ENCODE measurements around the gene MAP3K14.

The MAP3K14 gene

GRCh38 chr17:45300060-45300751, 16.6 kb downstream of the MAP3K14 start:
- Histone ChIP-seq H3K79me2 (ENCODE audit: insufficient read depth, low read depth) (peaks cover 94% of the 10 kb centered on the region), H3K27ac (no peak overlapping the region), H2AFZ (ENCODE audit: low read depth) (no peak overlapping the region)

GRCh38 chr17:45299361-45299760, 17.5 kb downstream of the MAP3K14 start:
- Histone ChIP-seq H4K20me1 (ENCODE audit: insufficient read depth) (no peaks in the 10 kb centered on the region), H3K36me3 (ENCODE audit: insufficient read depth) (no peaks in the 10 kb centered on the region), H3K27me3 (ENCODE audit: insufficient read depth, low read depth) (no peaks in the 10 kb centered on the region), H3K9ac (no peak overlapping the region), H3K4me2 (no peak overlapping the region), H2AFZ (ENCODE audit: low read depth) (no peak overlapping the region), H3K79me2 (ENCODE audit: insufficient read depth, low read depth) (peaks cover 92% of the 10 kb centered on the region), H3K4me3 (IDR thresholded peaks at IDR 0.05; ENCODE audit: insufficient read depth, low read depth, low read length) (no peak overlapping the region), H3K27ac (0 out of 2 replicates have a peak overlapping the region, but pooled peaks have one; percentile 6), H3K4me1 (ENCODE audit: low read depth, poor library complexity, severe bottlenecking) (peaks cover 87% of the 10 kb centered on the region)
- no peak for TF ChIP-seq CTCF (conservative IDR thresholded peaks at IDR 0.05; ENCODE audit: low read depth, low read length)

More at GRCh38 chr17:45300060-45300751, 16.6 kb downstream of the MAP3K14 start:
- H3K4me2 ChIP-seq, result no peak overlapping the region
- H3K4me3 ChIP-seq (IDR thresholded peaks at IDR 0.05; ENCODE audit: insufficient read depth, low read depth, low read length), result no peak overlapping the region
- no peak for TF ChIP-seq CTCF (conservative IDR thresholded peaks at IDR 0.05; ENCODE audit: low read depth, low read length)
- H3K27me3 ChIP-seq (ENCODE audit: insufficient read depth, low read depth), result no peaks in the 10 kb centered on the region
- no peak overlapping the region for H3K9ac ChIP-seq
- peaks cover 85% of the 10 kb centered on the region for H3K4me1 ChIP-seq (ENCODE audit: low read depth, poor library complexity, severe bottlenecking)
- no peaks in the 10 kb centered on the region for H3K36me3 ChIP-seq (ENCODE audit: insufficient read depth)
- no peaks in the 10 kb centered on the region for H4K20me1 ChIP-seq (ENCODE audit: insufficient read depth)

- H3K79me2 ChIP-seq (ENCODE audit: insufficient read depth, low read depth), result peaks cover 92% of the 10 kb centered on the region
- H2AFZ ChIP-seq (ENCODE audit: low read depth), result no peak overlapping the region
- peaks cover 87% of the 10 kb centered on the region for H3K4me1 ChIP-seq (ENCODE audit: low read depth, poor library complexity, severe bottlenecking)
- no peak overlapping the region for H3K9ac ChIP-seq
- no peak overlapping the region for H3K4me3 ChIP-seq (IDR thresholded peaks at IDR 0.05; ENCODE audit: insufficient read depth, low read depth, low read length)
- H4K20me1 ChIP-seq (ENCODE audit: insufficient read depth), result no peaks in the 10 kb centered on the region
- no peaks in the 10 kb centered on the region for H3K36me3 ChIP-seq (ENCODE audit: insufficient read depth)
- no peaks in the 10 kb centered on the region for H3K27me3 ChIP-seq (ENCODE audit: insufficient read depth, low read depth)
- H3K27ac ChIP-seq, result no peak overlapping the region; the same call in 1 of the 2 replicates
- TF ChIP-seq CTCF (conservative IDR thresholded peaks at IDR 0.05; ENCODE audit: low read depth, low read length), result no peak
- 0 out of 2 replicates have a peak overlapping the region, but pooled peaks have one; percentile 12 for H3K4me2 ChIP-seq
Observed at GRCh38 chr17:45298546-45299285, 18.1 kb downstream of the MAP3K14 start.

GRCh38 chr17:45296833-45297124, 20.0 kb downstream of the MAP3K14 start:
- Histone ChIP-seq H3K36me3 (ENCODE audit: insufficient read depth) (no peaks in the 10 kb centered on the region), H3K27me3 (ENCODE audit: insufficient read depth, low read depth) (no peaks in the 10 kb centered on the region), H2AFZ (ENCODE audit: low read depth) (no peak overlapping the region), H3K79me2 (ENCODE audit: insufficient read depth, low read depth) (peaks cover 86% of the 10 kb centered on the region), H3K4me2 (no peak overlapping the region), H3K27ac (no peak overlapping the region), H4K20me1 (ENCODE audit: insufficient read depth) (no peaks in the 10 kb centered on the region), H3K4me3 (IDR thresholded peaks at IDR 0.05; ENCODE audit: insufficient read depth, low read depth, low read length) (no peak overlapping the region), H3K4me1 (ENCODE audit: low read depth, poor library complexity, severe bottlenecking) (peaks cover 69% of the 10 kb centered on the region), H3K9ac (no peak overlapping the region)
- TF ChIP-seq CTCF (conservative IDR thresholded peaks at IDR 0.05; ENCODE audit: low read depth, low read length), result no peak
